Astrocyte (in vitro differentiated cells and primary cell): ENCODE results near the gene AGRN. TPM values are rescaled to one million over a fixed set of nuclear protein-coding genes. Genes with fewer than 3 reads are reported as not detected.

ENCODE experiments used
- DNase-seq: peaks from one replicate; pipeline ENCODE4 v3.0.0-alpha.2; 2010; ENCODE audit warnings: low read depth
- FAIRE-seq: peaks from 2 replicates; lab custom pipeline; 2011; peaks lifted over from hg19 to GRCh38; lab: Jason Lieb, UNC
- H2AFZ ChIP-seq: 2 replicates; pipeline ENCODE4 v1.6.0; 2012; ENCODE audit warnings: low read depth, low read length, inconsistent platforms
- H3K27ac ChIP-seq: 2 replicates; pipeline ENCODE4 v1.5.1; 2011; ENCODE audit warnings: low read depth, low read length, inconsistent platforms
- H3K27me3 ChIP-seq: 2 replicates; pipeline ENCODE4 v1.6.0; 2011; ENCODE audit warnings: low read length, inconsistent platforms; ENCODE audit not compliant: insufficient read depth
- H3K36me3 ChIP-seq: 2 replicates; pipeline ENCODE4 v1.5.1; 2011; ENCODE audit warnings: low read length, inconsistent platforms; ENCODE audit not compliant: insufficient read depth
- H3K4me1 ChIP-seq: 2 replicates; pipeline ENCODE4 v1.5.1; 2011; ENCODE audit warnings: low read length, inconsistent platforms; ENCODE audit not compliant: insufficient read depth
- H3K4me2 ChIP-seq: 2 replicates; pipeline ENCODE4 v1.6.0; 2012; ENCODE audit warnings: low read length, inconsistent platforms
- H3K4me3 ChIP-seq: 2 replicates; pipeline ENCODE4 v1.5.1; 2011; ENCODE audit warnings: low read depth, mild to moderate bottlenecking, low read length, inconsistent platforms; ENCODE audit not compliant: insufficient read depth
- H3K79me2 ChIP-seq: 2 replicates; pipeline ENCODE4 v1.6.0; 2012; ENCODE audit warnings: mild to moderate bottlenecking, low read length, inconsistent platforms; ENCODE audit not compliant: insufficient read depth
- H3K9ac ChIP-seq: 2 replicates; pipeline ENCODE4 v1.6.0; 2012; ENCODE audit warnings: mild to moderate bottlenecking, low read length, inconsistent platforms
- H3K9me3 ChIP-seq: 2 replicates; pipeline ENCODE4 v1.5.1; 2012; ENCODE audit warnings: low read depth, mild to moderate bottlenecking, low read length, inconsistent platforms; ENCODE audit not compliant: insufficient read depth
- H4K20me1 ChIP-seq: 2 replicates; pipeline ENCODE4 v1.6.0; 2012; ENCODE audit warnings: low read length, inconsistent platforms; ENCODE audit not compliant: insufficient read depth
- H3K27ac Mint-ChIP-seq: one replicate; pipeline ENCODE4 v1.8.0; 2021; ENCODE audit warnings: mild to moderate bottlenecking, mixed read lengths; ENCODE audit not compliant: unreplicated experiment
- H3K27me3 Mint-ChIP-seq: one replicate; pipeline ENCODE4 v1.8.0; 2021; ENCODE audit warnings: low read depth, mixed read lengths; ENCODE audit not compliant: unreplicated experiment
- H3K36me3 Mint-ChIP-seq: one replicate; pipeline ENCODE4 v1.8.0; 2021; ENCODE audit warnings: low read depth, mixed read lengths; ENCODE audit not compliant: unreplicated experiment
- H3K4me1 Mint-ChIP-seq: one replicate; pipeline ENCODE4 v1.8.0; 2021; ENCODE audit warnings: low read depth, mixed read lengths; ENCODE audit not compliant: unreplicated experiment
- H3K4me3 Mint-ChIP-seq: one replicate; pipeline ENCODE4 v1.8.0; 2021; ENCODE audit warnings: mild to moderate bottlenecking, moderate library complexity, mixed read lengths; ENCODE audit not compliant: unreplicated experiment
- H3K9me3 Mint-ChIP-seq: one replicate; pipeline ENCODE4 v1.8.0; 2021; ENCODE audit warnings: mild to moderate bottlenecking, mixed read lengths; ENCODE audit not compliant: unreplicated experiment
- CTCF ChIP-seq: IDR thresholded peaks from 2 replicates; pipeline ENCODE4 v1.5.1; 2011; ENCODE audit warnings: low read depth, mild to moderate bottlenecking, inconsistent platforms, low read length, moderate library complexity; ENCODE audit not compliant: insufficient read depth
- EZH2 ChIP-seq: IDR thresholded peaks from 2 replicates; pipeline ENCODE4 v1.6.1; 2012; ENCODE audit warnings: mild to moderate bottlenecking, low read length, inconsistent platforms; ENCODE audit not compliant: insufficient read depth
- total RNA-seq: library from RNA; stranded (reverse); gene quantifications from 2 replicates; pipeline ENCODE4 v1.2.1, GENCODE V29; 2021

Gene AGRN
- total RNA-seq, 1 donor from 2014 or later = 589 TPM

DNA sequence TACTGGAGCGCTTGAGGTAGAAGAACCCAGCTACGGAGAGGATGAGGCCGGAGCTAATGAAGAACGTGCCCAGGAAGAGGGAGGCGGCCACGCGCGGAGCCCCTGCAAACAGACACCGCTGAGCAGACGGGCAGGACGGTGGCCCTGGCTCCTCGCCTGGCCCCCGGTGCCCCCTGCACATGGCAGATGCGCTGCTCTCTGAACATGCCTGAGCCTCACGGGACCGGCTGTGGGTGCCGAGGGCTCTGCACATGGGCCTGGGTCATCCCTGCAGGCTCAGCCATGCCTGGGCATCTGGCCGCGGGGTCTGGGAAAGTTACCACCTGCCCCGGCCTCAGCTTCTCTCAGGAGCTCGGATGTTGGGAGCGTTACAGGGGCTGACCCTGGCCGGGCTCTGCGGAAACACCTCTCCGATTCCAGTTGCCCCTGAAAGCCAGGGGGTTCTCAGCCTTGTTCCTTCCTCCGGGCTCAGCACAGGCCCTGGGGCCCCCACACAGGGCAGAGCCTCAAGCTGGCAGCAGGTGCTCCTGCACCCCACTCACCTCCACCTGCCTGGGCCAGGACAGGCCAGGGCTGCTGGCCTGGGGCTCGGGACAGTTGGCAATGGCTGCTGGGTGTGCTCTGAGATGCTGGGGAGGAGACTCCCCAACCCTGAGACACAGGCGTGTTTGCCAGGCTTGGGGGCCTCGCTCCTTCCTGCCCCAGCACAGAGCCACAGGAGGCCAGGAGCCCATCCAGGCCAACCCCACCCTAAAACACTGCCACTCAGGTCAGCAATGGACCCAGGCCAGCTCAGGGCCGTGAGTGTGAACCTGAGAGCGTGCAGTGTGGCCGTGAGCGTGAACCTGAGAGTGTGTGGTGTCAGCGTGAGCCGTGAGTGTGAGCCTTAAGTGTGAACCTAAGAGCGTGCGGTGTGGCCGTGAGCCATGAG, 66.3 kb downstream of the AGRN start:
- no peaks in the 10 kb centered on the region for H3K27me3 ChIP-seq
- H3K79me2 ChIP-seq = no peaks in the 10 kb centered on the region
- TF ChIP-seq CTCF = no peak
- TF ChIP-seq EZH2 = no peak
- no peak overlapping the region for H3K27ac ChIP-seq
- H4K20me1 ChIP-seq = no peaks in the 10 kb centered on the region
- no peak overlapping the region for H3K4me3 ChIP-seq
- no peaks in the 10 kb centered on the region for H3K9me3 ChIP-seq
- no peak overlapping the region for H3K9ac ChIP-seq
- no peak for DNase-seq
- no peak overlapping the region for H2AFZ ChIP-seq
- FAIRE-seq = no peak
- peaks cover 2% of the 10 kb centered on the region for H3K27me3 Mint-ChIP-seq
- H3K9me3 Mint-ChIP-seq = no peaks in the 10 kb centered on the region
- peaks cover 8% of the 10 kb centered on the region for H3K36me3 Mint-ChIP-seq
- no peak overlapping the region for H3K27ac Mint-ChIP-seq
- no peak overlapping the region for H3K4me2 ChIP-seq
- no peaks in the 10 kb centered on the region for H3K4me1 Mint-ChIP-seq
- H3K36me3 ChIP-seq = no peaks in the 10 kb centered on the region
- no peaks in the 10 kb centered on the region for H3K4me1 ChIP-seq
- no peak overlapping the region for H3K4me3 Mint-ChIP-seq

GRCh38 chr1:1086911-1087341, 67.0 kb downstream of the AGRN start:
- Histone ChIP-seq H3K79me2 (no peaks in the 10 kb centered on the region), H3K4me1 (no peaks in the 10 kb centered on the region), H3K9ac (no peak overlapping the region), H3K27me3 (no peaks in the 10 kb centered on the region), H3K9me3 (no peaks in the 10 kb centered on the region), H4K20me1 (no peaks in the 10 kb centered on the region), H2AFZ (no peak overlapping the region), H3K27ac (no peak overlapping the region), H3K4me3 (no peak overlapping the region), H3K36me3 (no peaks in the 10 kb centered on the region), H3K4me2 (no peak overlapping the region)
- no peaks in the 10 kb centered on the region for H3K9me3 Mint-ChIP-seq
- H3K4me1 Mint-ChIP-seq = no peaks in the 10 kb centered on the region
- FAIRE-seq = no peak
- peaks cover 8% of the 10 kb centered on the region for H3K36me3 Mint-ChIP-seq
- no peak overlapping the region for H3K4me3 Mint-ChIP-seq
- DNase-seq = no peak
- H3K27ac Mint-ChIP-seq = no peak overlapping the region
- H3K27me3 Mint-ChIP-seq = peaks cover 2% of the 10 kb centered on the region
- TF ChIP-seq EZH2 (no peak), CTCF (no peak)
